Measurements from ENCODE around the gene PRDM5. TPM values are rescaled to one million over a fixed set of nuclear protein-coding genes. Genes with fewer than 3 reads are reported as not detected.
A peak's percentile ranks its signal among the peaks of the same experiment; 100 is the strongest.

Gene PRDM5
- total and polyA plus RNA-seq, 2 donors from 2014 or later = 2.6 to 9.1 TPM

DNA sequence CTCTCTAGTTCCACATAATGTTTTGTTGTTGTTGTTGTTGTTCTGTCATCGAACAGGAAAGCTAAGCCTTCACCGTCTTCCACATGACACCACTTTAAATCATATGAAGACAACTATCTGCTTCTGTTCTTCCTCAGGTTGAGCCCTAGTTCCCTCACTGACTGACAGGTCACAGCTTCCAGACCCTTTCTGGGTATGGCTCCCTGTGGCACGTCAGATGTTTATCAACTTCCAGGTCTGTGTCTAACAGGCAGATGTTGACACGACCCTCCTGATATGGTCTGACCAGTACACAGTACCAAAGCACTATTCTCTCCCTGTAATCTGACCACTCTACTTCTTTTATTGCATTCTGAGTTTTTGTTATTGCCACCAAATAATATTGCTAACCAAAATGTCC, 51.4 kb downstream of the PRDM5 start:
- FAIRE-seq (no peak), DNase-seq (no peak)
- H3K36me3 ChIP-seq (ENCODE audit: control insufficient read depth in 2 of 3, insufficient read depth in 3 of 3, low read length in 3 of 3) = no peaks in the 10 kb centered on the region
- H3K27me3 ChIP-seq (ENCODE audit: control insufficient read depth, insufficient read depth, low read length) = no peaks in the 10 kb centered on the region
- H3K4me3 ChIP-seq (ENCODE audit: low read length in 3 of 3) = no peak overlapping the region
- H3K27ac ChIP-seq (ENCODE audit: low read depth in 2 of 2, low read length in 2 of 2) = no peak overlapping the region
- no peaks in the 10 kb centered on the region for H3K9me3 ChIP-seq (ENCODE audit: control insufficient read depth in 2 of 3, insufficient read depth in 1 of 3, low read length in 3 of 3)
- intact Hi-C loops (cut with DNase I) = no loop called here
- TF ChIP-seq, protein P1, sequence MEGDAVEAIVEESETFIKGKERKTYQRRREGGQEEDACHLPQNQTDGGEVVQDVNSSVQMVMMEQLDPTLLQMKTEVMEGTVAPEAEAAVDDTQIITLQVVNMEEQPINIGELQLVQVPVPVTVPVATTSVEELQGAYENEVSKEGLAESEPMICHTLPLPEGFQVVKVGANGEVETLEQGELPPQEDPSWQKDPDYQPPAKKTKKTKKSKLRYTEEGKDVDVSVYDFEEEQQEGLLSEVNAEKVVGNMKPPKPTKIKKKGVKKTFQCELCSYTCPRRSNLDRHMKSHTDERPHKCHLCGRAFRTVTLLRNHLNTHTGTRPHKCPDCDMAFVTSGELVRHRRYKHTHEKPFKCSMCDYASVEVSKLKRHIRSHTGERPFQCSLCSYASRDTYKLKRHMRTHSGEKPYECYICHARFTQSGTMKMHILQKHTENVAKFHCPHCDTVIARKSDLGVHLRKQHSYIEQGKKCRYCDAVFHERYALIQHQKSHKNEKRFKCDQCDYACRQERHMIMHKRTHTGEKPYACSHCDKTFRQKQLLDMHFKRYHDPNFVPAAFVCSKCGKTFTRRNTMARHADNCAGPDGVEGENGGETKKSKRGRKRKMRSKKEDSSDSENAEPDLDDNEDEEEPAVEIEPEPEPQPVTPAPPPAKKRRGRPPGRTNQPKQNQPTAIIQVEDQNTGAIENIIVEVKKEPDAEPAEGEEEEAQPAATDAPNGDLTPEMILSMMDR (IDR thresholded peaks at IDR 0.05; ENCODE audit: borderline replicate concordance, extremely low read depth, insufficient read depth) = no peak
- peaks cover 0 to 3% (median 0%) of the 10 kb centered on the region in 3 donors for H3K4me1 ChIP-seq (ENCODE audit: control insufficient read depth in 2 of 3, insufficient read depth in 2 of 3, low read depth in 1 of 3, low read length in 3 of 3)
- H3K9ac ChIP-seq (ENCODE audit: low read length in 3 of 3) = no peak overlapping the region

DNA sequence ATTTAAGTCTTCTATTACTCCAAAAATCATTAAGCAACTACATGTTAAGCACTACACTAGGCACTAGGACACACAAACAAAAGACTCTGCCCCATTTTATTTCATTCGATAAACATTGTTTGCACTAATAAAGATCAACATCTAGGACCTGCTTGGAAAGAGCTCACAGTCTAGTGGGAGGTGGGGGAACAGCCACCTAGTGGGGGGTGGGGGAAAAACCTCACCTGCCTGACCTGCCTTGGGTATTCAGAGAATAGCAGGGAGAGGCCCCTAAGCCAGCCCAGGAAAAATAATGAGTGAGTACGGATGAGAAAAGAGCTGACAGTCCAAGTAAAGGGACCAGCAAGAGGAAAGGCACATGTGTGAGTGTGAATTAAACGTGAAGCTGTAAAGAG, 52.2 kb downstream of the PRDM5 start:
- Histone ChIP-seq H3K27ac (ENCODE audit: low read depth in 2 of 2, low read length in 2 of 2) (no peak overlapping the region), H3K9ac (ENCODE audit: low read length in 3 of 3) (no peak overlapping the region), H3K27me3 (ENCODE audit: control insufficient read depth, insufficient read depth, low read length) (no peaks in the 10 kb centered on the region), H3K36me3 (ENCODE audit: control insufficient read depth in 2 of 3, insufficient read depth in 3 of 3, low read length in 3 of 3) (no peaks in the 10 kb centered on the region), H3K9me3 (ENCODE audit: control insufficient read depth in 2 of 3, insufficient read depth in 1 of 3, low read length in 3 of 3) (no peaks in the 10 kb centered on the region), H3K4me1 (ENCODE audit: control insufficient read depth in 2 of 3, insufficient read depth in 2 of 3, low read depth in 1 of 3, low read length in 3 of 3) (peaks cover 0 to 3% (median 0%) of the 10 kb centered on the region in 3 donors), H3K4me3 (ENCODE audit: low read length in 3 of 3) (no peak overlapping the region)
- intact Hi-C loops (cut with DNase I) = no loop called here
- TF ChIP-seq, protein P1 (IDR thresholded peaks at IDR 0.05; ENCODE audit: borderline replicate concordance, extremely low read depth, insufficient read depth) = no peak
- FAIRE-seq (no peak), DNase-seq (no peak)

DNA sequence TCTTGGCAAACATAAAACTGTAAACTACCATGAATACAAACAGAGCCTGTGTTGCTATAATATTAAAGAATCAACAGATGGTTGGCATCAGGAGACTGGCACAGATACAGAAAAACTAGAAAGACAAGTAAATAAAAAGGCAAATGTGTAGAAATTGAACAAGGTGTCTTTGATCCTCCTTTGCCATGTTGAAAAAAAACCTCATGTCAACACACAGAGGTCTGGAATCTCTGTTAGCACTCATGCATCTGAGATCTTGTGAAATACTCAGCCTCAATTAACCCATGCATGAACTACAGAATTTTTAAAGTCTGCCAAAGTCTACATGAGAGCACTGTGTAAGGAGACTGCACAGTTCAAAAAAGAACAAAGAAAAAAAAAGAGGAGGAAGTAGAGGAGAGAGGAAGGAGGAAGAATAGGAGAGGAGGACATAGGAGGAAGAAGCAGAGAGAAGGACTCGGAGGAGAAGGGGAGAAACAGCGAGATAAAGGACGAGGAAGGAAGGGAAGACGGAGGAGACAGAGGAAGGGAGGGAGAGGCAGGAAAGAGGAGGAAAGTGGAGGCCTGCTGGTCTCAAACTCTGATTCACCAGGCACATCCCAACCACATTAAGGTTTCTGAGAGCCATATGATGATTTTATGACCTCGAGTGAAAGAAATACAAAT, 52.8 kb downstream of the PRDM5 start:
- H3K9me3 ChIP-seq (ENCODE audit: control insufficient read depth in 2 of 3, insufficient read depth in 1 of 3, low read length in 3 of 3) = no peaks in the 10 kb centered on the region
- FAIRE-seq (no peak), DNase-seq (peak in 2 of 5 donors; percentile 29 to 32)
- no peak overlapping the region for H3K4me3 ChIP-seq (ENCODE audit: low read length in 3 of 3)
- H3K36me3 ChIP-seq (ENCODE audit: control insufficient read depth in 2 of 3, insufficient read depth in 3 of 3, low read length in 3 of 3) = no peaks in the 10 kb centered on the region
- TF ChIP-seq, protein P1 (IDR thresholded peaks at IDR 0.05; ENCODE audit: borderline replicate concordance, extremely low read depth, insufficient read depth) = no peak
- no peak overlapping the region for H3K9ac ChIP-seq (ENCODE audit: low read length in 3 of 3)
- no peak overlapping the region for H3K27ac ChIP-seq (ENCODE audit: low read depth in 2 of 2, low read length in 2 of 2)
- intact Hi-C loops (cut with DNase I) = no loop called here
- H3K27me3 ChIP-seq (ENCODE audit: control insufficient read depth, insufficient read depth, low read length) = no peaks in the 10 kb centered on the region
- H3K4me1 ChIP-seq (ENCODE audit: control insufficient read depth in 2 of 3, insufficient read depth in 2 of 3, low read depth in 1 of 3, low read length in 3 of 3) = peaks cover 0 to 3% (median 0%) of the 10 kb centered on the region in 3 donors
